Measurements from ENCODE around the gene IQCH. TPM values are rescaled to one million over a fixed set of nuclear protein-coding genes. Genes with fewer than 3 reads are reported as not detected.

Gene IQCH
- polyA plus RNA-seq, 2 of the 4 experiments (the other 2 are of a cell fraction): 1.5 to 3.8 TPM

GRCh38 chr15:67227431-67227830 lies 27.2 kb upstream of the IQCH start:
- Histone ChIP-seq H3K27ac (no peak overlapping the region), H3K9me3 (no peaks in the 10 kb centered on the region), H3K4me2 (no peak overlapping the region), H3K4me3 (no peak overlapping the region), H3K4me1 (peaks cover 2% of the 10 kb centered on the region)
- CTCF ChIA-PET: no interaction called here
- TF ChIP-seq HOXA7 (CRISPR knock-in tag; IDR thresholded peaks at IDR 0.05): no peak
- TF ChIP-seq EHMT2 (IDR thresholded peaks at IDR 0.05; ENCODE audit: low read depth): no peak
- TF ChIP-seq EHF (CRISPR knock-in tag; IDR thresholded peaks at IDR 0.05): no peak
- no peak for TF ChIP-seq NFE2L2 (conservative IDR thresholded peaks at IDR 0.05; ENCODE audit: low read length)
- TF ChIP-seq MAZ (IDR thresholded peaks at IDR 0.05; ENCODE audit: borderline replicate concordance, low read depth, low read length): no peak
- no peak for TF ChIP-seq E2F6 (IDR thresholded peaks at IDR 0.05; ENCODE audit: borderline replicate concordance, low read depth)
- FAIRE-seq (no peak), DNase-seq (ENCODE audit: low read depth in 1 of 2, low spot score in 1 of 2) (no peak), ATAC-seq (no peak)
- WGBS (ENCODE audit: missing lambda C conversion rate): 95% methylated on average over 1 of the region's 1 CpG
- POLR2A ChIA-PET: no interaction called here

DNA sequence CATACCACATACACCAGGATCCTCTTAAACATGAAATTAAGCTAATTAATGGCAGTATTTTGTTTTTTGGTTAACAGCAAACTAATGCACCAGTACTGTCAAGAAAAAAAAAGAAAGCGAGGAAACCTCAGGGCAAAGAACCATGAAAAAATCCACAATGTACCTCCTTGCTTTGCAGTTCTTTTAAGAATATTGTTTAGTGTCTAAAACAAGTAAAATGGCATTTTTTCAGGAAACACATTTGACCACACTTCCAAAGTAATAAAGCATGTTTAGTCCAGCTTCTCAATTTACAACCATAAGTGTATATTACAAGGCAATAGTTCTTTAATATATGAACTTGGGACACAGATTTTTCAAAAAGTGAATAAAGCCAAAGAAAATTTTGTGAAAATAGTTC lies 26.7 kb upstream of the IQCH start:
- no peaks in the 10 kb centered on the region for H3K9me3 ChIP-seq
- ATAC-seq: no peak
- no peak overlapping the region for H3K27ac ChIP-seq
- peaks cover 7% of the 10 kb centered on the region for H3K4me1 ChIP-seq
- DNase-seq (ENCODE audit: low read depth in 1 of 2, low spot score in 1 of 2): no peak
- no peak overlapping the region for H3K4me3 ChIP-seq
- ChIA-PET POLR2A (no interaction called here), CTCF (no interaction called here)
- TF ChIP-seq RCOR1 (IDR thresholded peaks at IDR 0.05; ENCODE audit: low read depth, low read length) (no peak), ZSCAN20 (CRISPR knock-in tag; IDR thresholded peaks at IDR 0.05) (no peak), E2F6 (IDR thresholded peaks at IDR 0.05; ENCODE audit: borderline replicate concordance, low read depth) (no peak), KDM5A (IDR thresholded peaks at IDR 0.05) (no peak), TP53 (CRISPR knock-in tag; IDR thresholded peaks at IDR 0.05) (no peak), PHF8 (IDR thresholded peaks at IDR 0.05; ENCODE audit: borderline replicate concordance, low read depth) (no peak), RNF2 (IDR thresholded peaks at IDR 0.05; ENCODE audit: borderline replicate concordance, low read depth) (no peak)
- 94% methylated on average over 1 of the region's 1 CpG for WGBS (ENCODE audit: missing lambda C conversion rate)
- FAIRE-seq: no peak
- no peak overlapping the region for H3K4me2 ChIP-seq

DNA sequence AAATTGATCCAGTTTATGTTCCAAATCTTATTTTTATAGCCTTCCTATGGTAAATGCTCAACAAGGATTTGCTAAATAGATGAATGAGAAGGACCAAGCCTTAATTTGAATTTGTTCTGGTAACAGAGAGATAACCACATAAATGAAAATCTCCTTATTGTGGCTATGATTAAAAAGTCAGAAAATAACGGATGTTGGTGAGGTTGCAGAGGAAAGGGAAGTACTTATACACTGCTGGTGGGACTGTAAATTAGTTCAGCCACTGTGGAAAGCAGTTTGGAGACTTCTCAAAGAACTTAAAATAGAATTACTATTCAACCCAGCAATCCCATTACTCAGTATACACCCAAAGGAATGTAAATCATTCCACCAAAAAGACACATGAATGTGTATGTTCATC lies 26.3 kb upstream of the IQCH start:
- Histone ChIP-seq H3K4me2 (no peak overlapping the region), H3K9me3 (no peaks in the 10 kb centered on the region), H3K4me1 (peaks cover 8% of the 10 kb centered on the region), H3K4me3 (no peak overlapping the region), H3K27ac (no peak overlapping the region)
- FAIRE-seq (no peak), ATAC-seq (no peak), DNase-seq (ENCODE audit: low read depth in 1 of 2, low spot score in 1 of 2) (no peak)
- TF ChIP-seq NR3C1 (IDR thresholded peaks at IDR 0.05): no peak
- no peak for TF ChIP-seq SMC3 (IDR thresholded peaks at IDR 0.05)
- TF ChIP-seq, protein P1, sequence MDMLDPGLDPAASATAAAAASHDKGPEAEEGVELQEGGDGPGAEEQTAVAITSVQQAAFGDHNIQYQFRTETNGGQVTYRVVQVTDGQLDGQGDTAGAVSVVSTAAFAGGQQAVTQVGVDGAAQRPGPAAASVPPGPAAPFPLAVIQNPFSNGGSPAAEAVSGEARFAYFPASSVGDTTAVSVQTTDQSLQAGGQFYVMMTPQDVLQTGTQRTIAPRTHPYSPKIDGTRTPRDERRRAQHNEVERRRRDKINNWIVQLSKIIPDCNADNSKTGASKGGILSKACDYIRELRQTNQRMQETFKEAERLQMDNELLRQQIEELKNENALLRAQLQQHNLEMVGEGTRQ (IDR thresholded peaks at IDR 0.05): no peak
- TF ChIP-seq EHMT2 (IDR thresholded peaks at IDR 0.05; ENCODE audit: low read depth): no peak
- no peak for TF ChIP-seq RCOR1 (IDR thresholded peaks at IDR 0.05; ENCODE audit: low read depth, low read length)
- TF ChIP-seq HOXB13 (CRISPR knock-in tag; IDR thresholded peaks at IDR 0.05; ENCODE audit: low read depth): no peak
- no peak for TF ChIP-seq CHD2 (IDR thresholded peaks at IDR 0.05; ENCODE audit: low read length, partially characterized antibody)
- no peak for TF ChIP-seq BHLHE40 (IDR thresholded peaks at IDR 0.05; ENCODE audit: low read depth, low read length)
- TF ChIP-seq HMGXB4 (CRISPR knock-in tag; IDR thresholded peaks at IDR 0.05; ENCODE audit: borderline replicate concordance): no peak
- TF ChIP-seq GATA3 (IDR thresholded peaks at IDR 0.05; ENCODE audit: borderline replicate concordance): no peak
- TF ChIP-seq CBX8 (IDR thresholded peaks at IDR 0.05): no peak
- 92% methylated on average over 1 of the region's 1 CpG for WGBS (ENCODE audit: missing lambda C conversion rate)
- ChIA-PET CTCF (no interaction called here), POLR2A (no interaction called here)

All from A549 (cell line).